ENCODE measurements around the gene SYT1. TPM values are rescaled to one million over a fixed set of nuclear protein-coding genes. Genes with fewer than 3 reads are reported as not detected.

SYT1 gene
- total and polyA plus RNA-seq, 2 donors (not counting 1 experiment from before 2014, with no cell fraction given): 0.90 to 2.1 TPM

GRCh38 chr12:79223210-79223609 is 358.6 kb downstream of the SYT1 start:
- no peak for DNase-seq (ENCODE audit: low read depth in 2 of 2)
- no peak for TF ChIP-seq EZH2 (IDR thresholded peaks at IDR 0.05; ENCODE audit: low read length, missing control alignments)
- TF ChIP-seq CTCF (conservative IDR thresholded peaks at IDR 0.05 in 1 of 2, IDR thresholded peaks at IDR 0.05 in 1 of 2; ENCODE audit: low read depth in 1 of 2, low read length in 2 of 2): no peak
- Histone ChIP-seq H3K27ac (ENCODE audit: insufficient read depth, low read length) (no peak overlapping the region), H3K4me2 (ENCODE audit: extremely low read depth, insufficient read depth, low read length) (no peak overlapping the region), H2AFZ (ENCODE audit: low read length) (no peak overlapping the region), H3K27me3 (ENCODE audit: control insufficient read depth, insufficient read depth, low read length) (no peaks in the 10 kb centered on the region), H3K9ac (ENCODE audit: insufficient read depth, low read length) (no peak overlapping the region), H3K79me2 (ENCODE audit: control insufficient read depth, insufficient read depth, low read length) (no peaks in the 10 kb centered on the region), H3K36me3 (ENCODE audit: control insufficient read depth, insufficient read depth, low read length) (no peaks in the 10 kb centered on the region), H3K4me3 (replicated peaks in 1 of 4; ENCODE audit: control extremely low read depth in 1 of 4, insufficient read depth in 1 of 4, low read depth in 3 of 4, low read length in 4 of 4) (no peak overlapping the region), H4K20me1 (ENCODE audit: control insufficient read depth, extremely low read depth, insufficient read depth, low read length) (no peaks in the 10 kb centered on the region), H3K4me1 (ENCODE audit: control insufficient read depth, extremely low read depth, insufficient read depth, low read length) (no peaks in the 10 kb centered on the region), H3K9me3 (ENCODE audit: control insufficient read depth, insufficient read depth, low read depth, low read length) (no peaks in the 10 kb centered on the region)

GRCh38 chr12:79223761-79224160 is 359.2 kb downstream of the SYT1 start:
- DNase-seq (ENCODE audit: low read depth in 2 of 2): no peak

GRCh38 chr12:79227091-79227490 is 362.5 kb downstream of the SYT1 start:
- no peak overlapping the region for H3K4me2 ChIP-seq (ENCODE audit: extremely low read depth, insufficient read depth, low read length)
- no peaks in the 10 kb centered on the region for H3K36me3 ChIP-seq (ENCODE audit: control insufficient read depth, insufficient read depth, low read length)
- TF ChIP-seq CTCF (conservative IDR thresholded peaks at IDR 0.05 in 1 of 2, IDR thresholded peaks at IDR 0.05 in 1 of 2; ENCODE audit: low read depth in 1 of 2, low read length in 2 of 2): no peak
- no peak for TF ChIP-seq EZH2 (IDR thresholded peaks at IDR 0.05; ENCODE audit: low read length, missing control alignments)
- no peak for DNase-seq (ENCODE audit: low read depth in 2 of 2)
- no peaks in the 10 kb centered on the region for H4K20me1 ChIP-seq (ENCODE audit: control insufficient read depth, extremely low read depth, insufficient read depth, low read length)
- no peaks in the 10 kb centered on the region for H3K4me1 ChIP-seq (ENCODE audit: control insufficient read depth, extremely low read depth, insufficient read depth, low read length)
- H2AFZ ChIP-seq (ENCODE audit: low read length): no peak overlapping the region
- H3K27ac ChIP-seq (ENCODE audit: insufficient read depth, low read length): no peak overlapping the region
- H3K79me2 ChIP-seq (ENCODE audit: control insufficient read depth, insufficient read depth, low read length): no peaks in the 10 kb centered on the region
- H3K27me3 ChIP-seq (ENCODE audit: control insufficient read depth, insufficient read depth, low read length): no peaks in the 10 kb centered on the region
- H3K9ac ChIP-seq (ENCODE audit: insufficient read depth, low read length): no peak overlapping the region
- H3K4me3 ChIP-seq (replicated peaks in 1 of 4; ENCODE audit: control extremely low read depth in 1 of 4, insufficient read depth in 1 of 4, low read depth in 3 of 4, low read length in 4 of 4): no peak overlapping the region
- no peaks in the 10 kb centered on the region for H3K9me3 ChIP-seq (ENCODE audit: control insufficient read depth, insufficient read depth, low read depth, low read length)

More at GRCh38 chr12:79223761-79224160, 359.2 kb downstream of the SYT1 start:
- no peaks in the 10 kb centered on the region for H3K27me3 ChIP-seq (ENCODE audit: control insufficient read depth, insufficient read depth, low read length)
- H3K9me3 ChIP-seq (ENCODE audit: control insufficient read depth, insufficient read depth, low read depth, low read length): no peaks in the 10 kb centered on the region
- no peaks in the 10 kb centered on the region for H4K20me1 ChIP-seq (ENCODE audit: control insufficient read depth, extremely low read depth, insufficient read depth, low read length)
- H3K4me1 ChIP-seq (ENCODE audit: control insufficient read depth, extremely low read depth, insufficient read depth, low read length): no peaks in the 10 kb centered on the region
- TF ChIP-seq EZH2 (IDR thresholded peaks at IDR 0.05; ENCODE audit: low read length, missing control alignments) (no peak), CTCF (conservative IDR thresholded peaks at IDR 0.05 in 1 of 2, IDR thresholded peaks at IDR 0.05 in 1 of 2; ENCODE audit: low read depth in 1 of 2, low read length in 2 of 2) (no peak)
- H2AFZ ChIP-seq (ENCODE audit: low read length): no peak overlapping the region
- no peak overlapping the region for H3K27ac ChIP-seq (ENCODE audit: insufficient read depth, low read length)
- no peak overlapping the region for H3K4me2 ChIP-seq (ENCODE audit: extremely low read depth, insufficient read depth, low read length)
- no peak overlapping the region for H3K9ac ChIP-seq (ENCODE audit: insufficient read depth, low read length)
- H3K79me2 ChIP-seq (ENCODE audit: control insufficient read depth, insufficient read depth, low read length): no peaks in the 10 kb centered on the region
- H3K4me3 ChIP-seq (replicated peaks in 1 of 4; ENCODE audit: control extremely low read depth in 1 of 4, insufficient read depth in 1 of 4, low read depth in 3 of 4, low read length in 4 of 4): no peak overlapping the region
- H3K36me3 ChIP-seq (ENCODE audit: control insufficient read depth, insufficient read depth, low read length): no peaks in the 10 kb centered on the region
